Vagina (tissue), 2 donors: Measurements from ENCODE around the gene AKR1D1.

Experiments
- POLR2A ChIP-seq, 2 donors: fragments of 450-650 bp; IDR thresholded peaks; one replicate each; pipeline ENCODE4 v1.6.1; 2017; ENCODE audit warnings: antibody characterized with exemption in 2 of 2, mild to moderate bottlenecking in 2 of 2, moderate library complexity in 2 of 2
- POLR2AphosphoS5 ChIP-seq, 2 donors: sonication (generic); formaldehyde crosslinking; IDR thresholded peaks; one replicate each; pipeline ENCODE4 v1.9.0; 2017; ENCODE audit warnings: antibody characterized with exemption in 2 of 2, mild to moderate bottlenecking in 2 of 2, low read depth in 1 of 2; ENCODE audit not compliant: insufficient read depth in 1 of 2
- TF ChIP-seq, protein P1 (sequence below), 3 experiments: fragments of 450-650 bp in 2 of 3; fragments of 200-600 bp in 1 of 3; sonication (generic) in 1 of 3; IDR thresholded peaks; one replicate each; pipeline ENCODE4 v1.5.1; 2017 to 2019; ENCODE audit warnings: antibody characterized with exemption in 3 of 3, mild to moderate bottlenecking in 2 of 3, moderate library complexity in 2 of 3

- TF ChIP-seq, protein P1, sequence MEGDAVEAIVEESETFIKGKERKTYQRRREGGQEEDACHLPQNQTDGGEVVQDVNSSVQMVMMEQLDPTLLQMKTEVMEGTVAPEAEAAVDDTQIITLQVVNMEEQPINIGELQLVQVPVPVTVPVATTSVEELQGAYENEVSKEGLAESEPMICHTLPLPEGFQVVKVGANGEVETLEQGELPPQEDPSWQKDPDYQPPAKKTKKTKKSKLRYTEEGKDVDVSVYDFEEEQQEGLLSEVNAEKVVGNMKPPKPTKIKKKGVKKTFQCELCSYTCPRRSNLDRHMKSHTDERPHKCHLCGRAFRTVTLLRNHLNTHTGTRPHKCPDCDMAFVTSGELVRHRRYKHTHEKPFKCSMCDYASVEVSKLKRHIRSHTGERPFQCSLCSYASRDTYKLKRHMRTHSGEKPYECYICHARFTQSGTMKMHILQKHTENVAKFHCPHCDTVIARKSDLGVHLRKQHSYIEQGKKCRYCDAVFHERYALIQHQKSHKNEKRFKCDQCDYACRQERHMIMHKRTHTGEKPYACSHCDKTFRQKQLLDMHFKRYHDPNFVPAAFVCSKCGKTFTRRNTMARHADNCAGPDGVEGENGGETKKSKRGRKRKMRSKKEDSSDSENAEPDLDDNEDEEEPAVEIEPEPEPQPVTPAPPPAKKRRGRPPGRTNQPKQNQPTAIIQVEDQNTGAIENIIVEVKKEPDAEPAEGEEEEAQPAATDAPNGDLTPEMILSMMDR (IDR thresholded peaks at IDR 0.05) = no peak
- no peak for TF ChIP-seq POLR2A (IDR thresholded peaks at IDR 0.05)
- TF ChIP-seq POLR2AphosphoS5 (IDR thresholded peaks at IDR 0.05; ENCODE audit: insufficient read depth in 1 of 2, low read depth in 1 of 2) = no peak
Measured at GRCh38 chr7:138049505-138050116, 26.6 kb upstream of the AKR1D1 start.
